Left kidney (tissue), 2 donors: ENCODE data around the gene TRAPPC4. TPM values are rescaled to one million over a fixed set of nuclear protein-coding genes. Genes with fewer than 3 reads are reported as not detected.

Experiments
- DNase-seq: peaks from one replicate; pipeline ENCODE4 v3.0.0-alpha.2; 2013
- polyA plus RNA-seq: library from polyadenylated mRNA; unstranded; fragments of 120-200 nt; gene quantifications from one replicate; pipeline ENCODE4 v1.2.1, GENCODE V29; 2013; ENCODE audit not compliant: insufficient read length

The TRAPPC4 gene
- polyA plus RNA-seq, 1 donor: 87.6 TPM

DNA sequence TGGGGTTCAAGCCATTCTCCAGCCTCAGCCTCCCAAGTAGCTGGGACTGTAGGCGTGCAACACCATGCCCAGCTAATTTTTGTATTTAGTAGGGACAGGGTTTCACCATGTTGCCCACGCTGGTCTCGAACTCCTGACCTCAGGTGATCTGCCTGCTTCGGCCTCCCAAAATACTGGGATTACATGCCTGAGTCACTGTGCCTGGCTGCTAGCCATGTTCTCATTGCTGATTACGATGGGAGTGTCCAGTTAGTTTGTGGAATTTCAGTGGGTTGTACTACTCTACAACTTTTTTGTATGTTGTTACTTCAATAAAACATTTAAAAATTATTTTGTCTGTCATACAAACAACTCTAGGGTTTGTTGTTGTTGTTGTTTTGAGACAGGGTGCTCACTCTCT, 44.2 kb downstream of the TRAPPC4 start:
- no peak for DNase-seq

- DNase-seq: no peak
Observed at GRCh38 chr11:119065369-119065768, 46.8 kb downstream of the TRAPPC4 start.

DNA sequence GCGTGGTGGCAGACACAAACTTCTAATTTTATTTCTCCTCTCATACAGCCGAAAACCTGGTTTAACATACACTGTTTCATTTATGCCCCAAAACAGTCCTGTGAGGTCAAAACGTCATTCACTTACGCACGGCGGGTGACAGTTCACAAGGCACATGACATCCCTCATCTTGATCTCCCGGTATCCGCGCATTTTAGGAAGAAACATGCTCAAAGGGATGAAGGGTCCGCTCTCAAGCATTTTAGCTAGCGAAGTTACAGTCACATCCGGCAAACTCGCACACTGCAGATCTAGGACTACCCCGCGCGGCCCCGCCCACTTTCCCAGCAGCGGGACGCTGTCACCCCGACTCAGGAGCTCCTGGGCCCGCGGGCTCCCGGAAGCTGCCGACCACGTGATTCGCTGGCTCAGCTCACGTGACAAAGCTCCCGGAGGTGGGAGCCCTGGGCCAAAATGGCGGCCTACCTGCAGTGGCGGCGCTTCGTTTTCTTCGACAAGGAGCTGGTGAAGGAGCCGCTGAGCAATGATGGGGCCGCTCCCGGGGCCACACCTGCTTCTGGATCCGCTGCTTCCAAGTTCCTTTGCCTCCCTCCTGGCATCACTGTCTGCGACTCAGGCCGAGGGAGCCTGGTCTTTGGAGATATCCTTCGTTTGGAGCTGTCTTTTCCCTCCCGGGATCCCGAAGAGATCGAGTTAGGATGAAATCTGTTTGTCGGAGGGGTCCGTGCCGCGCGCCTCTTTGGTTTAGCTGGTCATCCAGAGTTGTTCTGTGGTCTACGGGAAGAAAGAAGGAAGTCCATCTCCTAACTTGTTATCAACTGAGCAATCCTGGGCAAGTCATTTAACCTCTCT, 49.0 kb downstream of the TRAPPC4 start, which contains the start of gene VPS11:
Gene VPS11, plus strand, starts transcription at position 448 of the 852 bp plus-strand sequence. Its CDS starts 6 bp downstream, at position 454.
- peak; percentile 95 for DNase-seq

Other genes starting within 250 kb of the TRAPPC4 start
- gene DDX6, start 227.6 kb upstream of the TRAPPC4 start, polyA plus RNA-seq: 157 TPM
- not detected for gene CXCR5, start 134.9 kb upstream of the TRAPPC4 start, polyA plus RNA-seq
- gene BCL9L, start 92.8 kb upstream of the TRAPPC4 start, polyA plus RNA-seq: 27.6 TPM
- gene UPK2, start 62.5 kb upstream of the TRAPPC4 start, polyA plus RNA-seq: 11.8 TPM
- gene FOXR1, start 47.0 kb upstream of the TRAPPC4 start, polyA plus RNA-seq: 0.13 TPM
- gene CENATAC, start 20.6 kb upstream of the TRAPPC4 start, polyA plus RNA-seq: 52.8 TPM
- gene RPS25, start 423 bp upstream of the TRAPPC4 start, polyA plus RNA-seq: 993 TPM
- 97.8 TPM for gene SLC37A4, start 12.1 kb downstream of the TRAPPC4 start, polyA plus RNA-seq
- gene HYOU1, start 38.4 kb downstream of the TRAPPC4 start, polyA plus RNA-seq: 114 TPM
- gene VPS11, start 49.1 kb downstream of the TRAPPC4 start, polyA plus RNA-seq: 59.9 TPM
- 26.7 TPM for gene HMBS, start 66.1 kb downstream of the TRAPPC4 start, polyA plus RNA-seq
- 63.5 TPM for gene DPAGT1, start 83.1 kb downstream of the TRAPPC4 start, polyA plus RNA-seq
- gene C2CD2L, start 88.6 kb downstream of the TRAPPC4 start, polyA plus RNA-seq: 11.1 TPM
- 43.3 TPM for gene HINFP, start 102.8 kb downstream of the TRAPPC4 start, polyA plus RNA-seq
- 1.0 TPM for gene ABCG4, start 130.3 kb downstream of the TRAPPC4 start, polyA plus RNA-seq
- 10.0 TPM for gene NLRX1, start 150.0 kb downstream of the TRAPPC4 start, polyA plus RNA-seq
- 19.2 TPM for gene NHERF4, start 166.7 kb downstream of the TRAPPC4 start, polyA plus RNA-seq
- gene CBL, start 187.6 kb downstream of the TRAPPC4 start, polyA plus RNA-seq: 24.4 TPM